Amygdala (tissue), 56 donors: ENCODE results near the gene FAM47B.

Source experiments
- DNase-seq, 56 donors: peaks; one replicate each; lab custom pipeline; 2025; lab: John Stamatoyannopoulos, UW

FAM47B gene

DNA sequence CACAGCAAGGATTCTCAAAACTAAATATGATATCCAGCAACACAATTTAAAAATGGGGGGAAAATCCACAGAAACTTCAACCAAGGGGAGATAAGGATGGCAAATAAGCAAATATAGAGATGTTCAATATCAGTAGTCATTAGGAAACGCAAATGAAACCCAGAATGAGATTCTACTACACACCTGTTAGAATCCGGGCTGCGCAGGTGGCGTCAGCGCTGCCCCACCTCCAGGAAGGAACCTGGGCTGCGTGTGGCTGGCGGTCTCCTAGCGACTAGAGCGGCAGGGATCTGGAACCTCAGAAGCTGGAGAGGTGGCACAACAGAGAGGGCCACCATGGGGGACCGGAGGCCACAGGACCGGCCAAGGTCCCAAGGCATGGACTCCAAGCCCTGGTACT is at the start of gene FAM47B:
TSS of gene FAM47B (plus strand) at position 301 of the 400 bp plus-strand sequence. CDS start at position 337, 36 bp downstream.
- DNase-seq: no peak

- no peak for DNase-seq
Measured at GRCh38 chrX:34893741-34894140, 48.9 kb upstream of the FAM47B start.

DNA sequence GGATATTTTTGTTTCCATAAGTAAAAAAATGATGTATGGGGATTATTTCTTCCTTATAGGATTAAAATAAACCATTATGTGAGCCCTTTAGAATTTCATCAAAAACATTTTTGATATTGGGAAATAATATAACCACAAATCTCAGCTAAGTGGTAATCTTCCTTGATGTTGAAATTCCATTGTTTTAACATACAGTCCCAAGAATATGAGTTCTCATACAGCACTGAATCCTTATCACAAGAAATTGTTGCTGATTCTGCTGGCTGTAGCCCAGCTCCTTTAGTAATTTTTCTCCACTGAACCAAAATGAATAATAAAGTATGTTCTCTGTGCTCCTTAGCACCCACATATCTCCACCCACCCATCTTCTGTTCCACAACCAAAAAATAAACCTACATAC is 41.9 kb upstream of the FAM47B start:
- peak in 1 of 56 donors; percentile 0 for DNase-seq

DNA sequence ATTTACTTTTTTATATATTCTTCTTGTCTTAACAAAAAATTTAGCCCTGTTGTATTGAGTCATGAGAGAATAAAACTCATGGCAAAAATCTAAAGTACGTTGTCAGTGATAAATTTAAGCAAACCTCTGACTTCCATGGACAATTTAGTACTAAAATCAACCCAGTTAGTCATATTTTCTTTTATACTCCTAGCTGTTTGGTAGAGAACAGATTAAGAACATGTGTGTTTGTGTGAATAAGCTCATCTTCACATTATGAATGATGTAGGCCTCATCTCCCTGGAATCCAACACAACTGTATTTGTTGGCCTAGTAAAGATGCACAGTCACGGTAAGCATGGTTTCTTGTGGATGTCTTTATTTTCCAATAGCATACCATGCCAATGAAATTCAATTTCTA is 40.8 kb upstream of the FAM47B start:
- DNase-seq: no peak

- DNase-seq: no peak
Measured at GRCh38 chrX:34903316-34903715, 39.3 kb upstream of the FAM47B start.

GRCh38 chrX:34909151-34909550 is 33.4 kb upstream of the FAM47B start:
- DNase-seq: no peak

DNA sequence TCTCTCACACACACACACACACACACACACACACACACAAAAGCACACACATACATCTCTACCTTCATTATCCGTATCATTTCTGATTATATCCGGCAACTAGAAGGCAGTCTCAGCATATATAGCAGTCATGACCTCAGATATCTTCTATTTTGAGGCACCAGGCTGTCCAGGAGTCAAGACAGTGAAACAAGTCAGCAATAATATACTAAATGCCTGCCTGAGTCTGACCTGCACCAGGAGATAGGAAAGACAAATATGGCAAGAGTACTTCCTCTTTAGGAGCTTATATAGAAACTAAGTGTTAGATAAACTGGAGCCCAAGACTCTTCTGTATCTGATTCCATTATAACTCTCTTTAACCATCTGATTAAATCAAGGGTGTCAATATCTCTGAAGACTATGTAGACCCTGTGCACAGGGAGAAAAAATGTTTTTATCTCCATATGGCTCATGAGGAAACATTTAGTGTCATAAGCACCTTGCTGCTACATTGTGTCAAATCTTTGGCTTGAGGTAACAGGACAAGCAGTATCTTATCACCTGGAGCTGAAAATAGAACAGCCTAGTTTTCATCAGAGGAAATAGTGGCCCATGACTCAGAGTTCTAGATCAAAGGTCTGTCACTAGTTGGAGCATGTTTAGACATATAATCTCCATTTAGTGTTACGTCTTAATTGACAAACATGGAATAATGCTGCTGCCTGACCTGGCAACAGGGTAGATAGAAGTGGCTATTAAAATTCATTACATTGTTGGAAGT is 27.0 kb upstream of the FAM47B start:
- DNase-seq: no peak

DNA sequence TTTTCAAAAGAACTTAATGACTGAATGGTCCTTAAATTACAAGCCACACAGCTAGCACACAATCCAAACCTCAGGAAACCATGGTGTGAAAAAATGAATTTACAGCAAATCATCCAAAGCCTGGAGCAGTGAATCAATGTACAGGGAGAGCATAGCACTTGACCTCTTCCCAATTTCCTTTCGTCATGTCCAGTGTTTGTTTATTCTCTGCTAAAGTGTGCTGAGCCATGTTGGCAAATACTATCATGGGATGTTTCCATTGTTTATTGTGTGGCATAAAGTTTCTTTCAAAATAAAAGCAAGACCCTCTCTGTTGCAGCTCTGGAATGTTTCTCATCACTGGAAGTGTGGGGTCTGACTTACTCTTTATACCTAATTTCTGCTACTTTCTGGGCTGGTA is 25.4 kb upstream of the FAM47B start:
- no peak for DNase-seq

- DNase-seq: no peak
Measured at GRCh38 chrX:34918091-34918736, 24.4 kb upstream of the FAM47B start.

- no peak for DNase-seq
Measured at GRCh38 chrX:34918856-34919255, 23.7 kb upstream of the FAM47B start.

DNA sequence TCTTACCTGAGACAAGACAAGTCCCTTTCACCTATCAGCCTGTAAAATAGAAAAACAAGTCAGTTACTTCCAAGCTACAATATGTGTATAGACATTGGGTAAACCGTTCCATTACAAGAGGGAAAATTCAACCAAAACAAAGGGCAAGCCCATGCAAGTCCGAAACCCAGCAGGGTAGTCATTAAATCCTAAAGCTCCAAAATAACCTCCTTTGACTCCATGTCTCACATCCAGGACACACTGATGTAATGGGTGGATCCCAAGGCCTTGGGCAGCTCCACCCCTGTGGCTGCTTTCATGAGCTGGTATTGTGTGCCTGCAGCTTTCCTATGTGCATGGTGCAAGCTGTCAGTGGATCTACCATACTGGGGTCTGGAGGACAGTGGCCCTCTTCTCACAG is 14.7 kb upstream of the FAM47B start:
- DNase-seq: no peak

- DNase-seq: no peak
Measured at GRCh38 chrX:34943235-34943634, 639 bp downstream of the FAM47B start.

GRCh38 chrX:34956916-34957315 is 14.3 kb downstream of the FAM47B start:
- DNase-seq: no peak

DNA sequence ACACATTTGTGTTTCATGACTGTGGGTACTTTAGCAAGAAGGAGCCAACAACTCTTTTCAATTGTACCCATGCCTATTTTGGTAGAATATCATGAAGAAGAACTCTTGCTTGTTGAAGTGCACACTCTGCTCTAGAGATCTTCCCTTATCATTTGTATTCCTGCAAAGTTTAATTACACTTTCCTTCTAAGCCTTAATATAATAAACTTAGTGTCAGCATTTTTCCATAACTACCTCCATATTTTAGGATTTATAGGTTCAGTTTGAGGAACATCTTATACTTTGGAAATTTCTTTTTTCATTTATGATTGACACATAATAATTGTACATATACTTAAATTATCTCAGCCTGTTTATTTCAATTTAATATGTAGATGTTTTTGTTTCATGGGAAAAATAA is 19.1 kb downstream of the FAM47B start:
- no peak for DNase-seq

DNA sequence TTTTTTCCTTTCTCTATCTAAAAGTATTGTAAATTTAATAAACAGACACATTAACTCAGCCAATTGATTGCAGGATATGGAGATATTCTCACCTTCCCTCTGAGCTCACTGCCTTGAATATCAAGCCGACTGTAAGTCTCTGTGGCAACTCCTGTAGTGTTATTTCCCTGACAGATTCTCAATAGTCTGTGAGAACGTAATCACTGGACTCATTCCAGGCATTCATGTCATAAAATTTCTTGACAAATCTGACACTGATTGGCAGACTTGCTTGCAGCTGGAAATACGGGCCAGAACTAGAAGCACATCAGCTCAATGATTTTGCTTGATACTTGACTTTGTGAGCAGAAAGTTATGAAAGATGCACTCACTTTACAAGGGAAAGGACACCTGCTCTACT is 29.6 kb downstream of the FAM47B start:
- no peak for DNase-seq

DNA sequence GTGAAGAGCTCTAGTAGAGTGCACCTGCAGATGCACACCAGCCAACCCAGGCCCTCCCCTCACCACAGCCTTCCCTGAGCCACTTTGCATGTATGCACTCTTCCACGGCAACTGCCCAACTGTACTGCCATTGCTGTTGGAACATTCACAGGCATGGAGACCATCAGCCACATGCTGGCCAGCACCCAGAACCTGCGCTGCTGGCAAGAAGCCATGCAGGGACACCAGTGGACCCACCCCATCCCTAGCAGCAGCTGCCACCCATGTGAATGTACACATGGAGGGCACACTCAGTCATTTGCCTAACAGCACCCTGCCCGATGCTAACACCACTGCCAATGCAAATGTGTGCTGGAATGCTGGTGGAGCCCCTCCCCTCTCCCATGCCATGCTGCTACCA is 35.6 kb downstream of the FAM47B start:
- no peak for DNase-seq

DNA sequence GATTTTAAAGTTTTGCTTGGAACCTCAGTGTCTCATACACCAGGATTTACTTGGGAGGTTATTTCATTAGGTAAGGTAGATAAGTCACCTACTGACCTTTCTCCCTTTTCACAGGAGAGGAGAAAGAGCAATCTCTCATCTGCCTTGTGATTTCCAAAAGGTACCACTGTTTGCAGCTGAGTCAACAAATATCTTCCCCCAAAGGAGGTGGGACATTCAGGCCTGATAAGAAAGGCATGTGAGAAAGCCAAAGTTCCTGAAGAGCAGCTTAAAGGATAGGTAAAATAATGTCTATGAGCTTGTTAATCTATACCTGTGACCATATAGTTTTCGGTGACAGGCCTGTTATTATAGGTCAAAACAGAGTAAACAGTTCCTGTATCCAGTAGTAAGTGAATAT is 45.0 kb downstream of the FAM47B start:
- DNase-seq: no peak
